Measurements from ENCODE around the gene CACNA1I. TPM values are rescaled to one million over a fixed set of nuclear protein-coding genes. Genes with fewer than 3 reads are reported as not detected.

CACNA1I gene
- total RNA-seq, 6 experiments from 2014 or later = 0.06 TPM; not detected in 5

GRCh38 chr22:39710380-39711150 is 140.0 kb downstream of the CACNA1I start:
- ATAC-seq (no peak), DNase-seq (no peak)
- Histone ChIP-seq H3K27ac (no peak overlapping the region), H3K4me1 (no peaks in the 10 kb centered on the region), H3K27me3 (no peaks in the 10 kb centered on the region), H3K36me3 (no peaks in the 10 kb centered on the region), H3K4me3 (no peak overlapping the region), H3K9me3 (no peaks in the 10 kb centered on the region)
- no peak for TF ChIP-seq CTCF (IDR thresholded peaks at IDR 0.05)
- TF ChIP-seq POLR2A (IDR thresholded peaks at IDR 0.05) = no peak
- 51% methylated on average over 11 of the region's 15 CpGs for WGBS (ENCODE audit: insufficient coverage, low coverage, low lambda C conversion rate, missing lambda C conversion rate)
- intact Hi-C loops (cut with DNase I) = no loop called here

GRCh38 chr22:39712081-39712480 is 141.5 kb downstream of the CACNA1I start:
- Histone ChIP-seq H3K4me1 (no peaks in the 10 kb centered on the region), H3K4me3 (no peak overlapping the region), H3K27me3 (no peaks in the 10 kb centered on the region), H3K27ac (no peak overlapping the region), H3K9me3 (no peaks in the 10 kb centered on the region), H3K36me3 (no peaks in the 10 kb centered on the region)
- DNase-seq = peak in 1 of 3 donors; percentile 28
- no CpG with 5 or more reads among the region's 1 CpG for WGBS (ENCODE audit: insufficient coverage, low coverage, low lambda C conversion rate, missing lambda C conversion rate)
- no peak for TF ChIP-seq CTCF (IDR thresholded peaks at IDR 0.05)
- TF ChIP-seq POLR2A (IDR thresholded peaks at IDR 0.05) = no peak
- no peak for ATAC-seq
- intact Hi-C loops (cut with DNase I) = no loop called here

GRCh38 chr22:39712751-39713525 is 142.4 kb downstream of the CACNA1I start:
- no peaks in the 10 kb centered on the region for H3K4me1 ChIP-seq
- intact Hi-C loops (cut with DNase I) = no loop called here
- no peaks in the 10 kb centered on the region for H3K9me3 ChIP-seq
- TF ChIP-seq CTCF (IDR thresholded peaks at IDR 0.05) (no peak), POLR2A (IDR thresholded peaks at IDR 0.05) (no peak)
- ATAC-seq (no peak), DNase-seq (peak in 1 of 3 donors; percentile 40)
- 40% methylated on average over 11 of the region's 18 CpGs for WGBS (ENCODE audit: insufficient coverage, low coverage, low lambda C conversion rate, missing lambda C conversion rate)
- no peaks in the 10 kb centered on the region for H3K27me3 ChIP-seq
- H3K36me3 ChIP-seq = no peaks in the 10 kb centered on the region
- no peak overlapping the region for H3K27ac ChIP-seq
- H3K4me3 ChIP-seq = no peak overlapping the region

GRCh38 chr22:39713799-39714290 is 143.3 kb downstream of the CACNA1I start:
- intact Hi-C loops (cut with DNase I) = no loop called here
- H3K27me3 ChIP-seq = no peaks in the 10 kb centered on the region
- H3K27ac ChIP-seq = no peak overlapping the region
- H3K4me1 ChIP-seq = no peaks in the 10 kb centered on the region
- TF ChIP-seq POLR2A (IDR thresholded peaks at IDR 0.05) (no peak), CTCF (IDR thresholded peaks at IDR 0.05) (no peak)
- no peak overlapping the region for H3K4me3 ChIP-seq
- no peaks in the 10 kb centered on the region for H3K36me3 ChIP-seq
- ATAC-seq = no peak
- DNase-seq = peak in 1 of 3 donors; percentile 27
- H3K9me3 ChIP-seq = no peaks in the 10 kb centered on the region
- WGBS (ENCODE audit: insufficient coverage, low coverage, low lambda C conversion rate, missing lambda C conversion rate) = 65% methylated on average over 3 of the region's 10 CpGs
